A549 (cell line): ENCODE results near the gene TUBGCP2. TPM values are rescaled to one million over a fixed set of nuclear protein-coding genes. Genes with fewer than 3 reads are reported as not detected.

Source experiments
- ATAC-seq, 2 experiments: fragments of 200-7000 bp in 1 of 2; fragments of >200 bp in 1 of 2; cut with Nextera tagmentation in 1 of 2; cut with Tn5 transposase in 1 of 2; 3 replicates each; pipeline versions ENCODE4 v1.8.0 to v1.9.1; 2018 to 2020; ENCODE audit warnings: mild to moderate bottlenecking in 1 of 2, moderate library complexity in 1 of 2
- CTCF ChIA-PET: fragments of 300-600 bp; sonication (Branson Sonifier 250); formaldehyde crosslinking; extraction: SDS; loops from one replicate; lab custom pipeline; 2021; ENCODE audit warnings: antibody characterized with exemption, inconsistent platforms; lab: Yijun Ruan, JAX
- POLR2A ChIA-PET: fragments of 350-600 bp; formaldehyde crosslinking; extraction: SDS; loops from one replicate; lab custom pipeline; 2021; ENCODE audit warnings: antibody characterized with exemption, inconsistent platforms; lab: Yijun Ruan, JAX
- DNase-seq, 2 experiments: peaks; one replicate each; pipeline versions ENCODE4 v3.0.0 to v3.0.0-alpha.2; 2011 to 2016; ENCODE audit warnings: low read depth in 1 of 2, low spot score in 1 of 2
- FAIRE-seq: peaks from 2 replicates; lab custom pipeline; 2011; peaks lifted over from hg19 to GRCh38; lab: Jason Lieb, UNC
- H3K27ac ChIP-seq, 2 experiments: fragments of >200 bp; sonication (Bioruptor Twin); formaldehyde crosslinking; 3 replicates each; pipeline ENCODE4 v1.5.1; 2016 to 2017
- H3K4me1 ChIP-seq: fragments of >200 bp; sonication (Bioruptor Twin); formaldehyde crosslinking; 3 replicates; pipeline ENCODE4 v1.6.1; 2016
- H3K4me2 ChIP-seq: fragments of >200 bp; sonication (Bioruptor Twin); formaldehyde crosslinking; 3 replicates; pipeline ENCODE4 v1.6.1; 2016
- H3K4me3 ChIP-seq: fragments of >200 bp; sonication (Bioruptor Twin); formaldehyde crosslinking; 3 replicates; pipeline ENCODE4 v1.5.1; 2016
- H3K9me3 ChIP-seq: fragments of >200 bp; sonication (Bioruptor Twin); formaldehyde crosslinking; 3 replicates; pipeline ENCODE4 v1.6.1; 2016
- BHLHE40 ChIP-seq: IDR thresholded peaks from 2 replicates; pipeline ENCODE4 v1.6.1; 2012; ENCODE audit warnings: low read depth, low read length, inconsistent platforms
- CBX2 ChIP-seq: fragments of 200-600 bp; sonication (generic); IDR thresholded peaks from 2 replicates; pipeline ENCODE4 v1.6.1; 2016; ENCODE audit warnings: low read depth, mild to moderate bottlenecking, borderline replicate concordance
- CHD2 ChIP-seq: fragments of 150-350 bp; IDR thresholded peaks from 2 replicates; pipeline ENCODE4 v1.6.1; 2014; ENCODE audit warnings: low read length; ENCODE audit not compliant: partially characterized antibody
- EHF ChIP-seq: fragments of 250-450 bp; sonication (Bioruptor Pico); IDR thresholded peaks from 2 replicates; pipeline ENCODE4 v1.5.0; 2020; ENCODE audit warnings: mild to moderate bottlenecking
- HEYL ChIP-seq: fragments of 250-450 bp; sonication (Bioruptor Pico); IDR thresholded peaks from 2 replicates; pipeline ENCODE4 v1.8.0; 2021; ENCODE audit warnings: mild to moderate bottlenecking, moderate library complexity
- HMGXB4 ChIP-seq: fragments of 250-450 bp; sonication (Bioruptor Pico); IDR thresholded peaks from 2 replicates; pipeline ENCODE4 v1.5.0; 2021; ENCODE audit warnings: mild to moderate bottlenecking, moderate library complexity, borderline replicate concordance
- JUN ChIP-seq, 2 experiments: fragments of >200 bp; sonication (Bioruptor Twin); formaldehyde crosslinking; IDR thresholded peaks; 2 replicates in 1 of 2; 3 replicates in 1 of 2; pipeline ENCODE4 v1.6.1; 2016 to 2017
- NPAS2 ChIP-seq: fragments of 250-450 bp; sonication (Bioruptor Pico); IDR thresholded peaks from 2 replicates; pipeline ENCODE4 v1.8.0; 2022; ENCODE audit warnings: mild to moderate bottlenecking, moderate library complexity, borderline replicate concordance
- NR3C1 ChIP-seq: fragments of >200 bp; sonication (Bioruptor Twin); formaldehyde crosslinking; IDR thresholded peaks from 3 replicates; pipeline ENCODE4 v1.6.1; 2017
- PBX3 ChIP-seq: IDR thresholded peaks from 2 replicates; pipeline ENCODE4 v1.6.1; 2012
- PHF8 ChIP-seq: fragments of 200-600 bp; sonication (generic); IDR thresholded peaks from 2 replicates; pipeline ENCODE4 v1.6.1; 2016; ENCODE audit warnings: low read depth, mild to moderate bottlenecking, antibody characterized with exemption, moderate library complexity, borderline replicate concordance
- RARB ChIP-seq: fragments of 250-450 bp; sonication (Bioruptor Pico); IDR thresholded peaks from 2 replicates; pipeline ENCODE4 v1.8.0; 2021; ENCODE audit warnings: mild to moderate bottlenecking, moderate library complexity
- REST ChIP-seq: fragments of 200-600 bp; sonication (generic); IDR thresholded peaks from 2 replicates; pipeline ENCODE4 v1.6.1; 2016; ENCODE audit warnings: antibody characterized with exemption, mild to moderate bottlenecking, moderate library complexity
- RFX5 ChIP-seq: fragments of 450-650 bp; IDR thresholded peaks from 2 replicates; pipeline ENCODE4 v1.7.1; 2014; ENCODE audit warnings: antibody characterized with exemption, mild to moderate bottlenecking, moderate library complexity
- SREBF2 ChIP-seq: fragments of 450-650 bp; IDR thresholded peaks from 2 replicates; pipeline ENCODE4 v1.6.1; 2014; ENCODE audit warnings: mild to moderate bottlenecking, moderate library complexity
- USF2 ChIP-seq: fragments of 450-650 bp; IDR thresholded peaks from 2 replicates; pipeline ENCODE4 v1.6.1; 2014; ENCODE audit warnings: antibody characterized with exemption
- ZC3H11A ChIP-seq: fragments of 450-650 bp; IDR thresholded peaks from 2 replicates; pipeline ENCODE4 v1.6.1; 2014; ENCODE audit warnings: antibody characterized with exemption, mild to moderate bottlenecking
- ZSCAN20 ChIP-seq: fragments of 250-450 bp; sonication (Bioruptor Pico); IDR thresholded peaks from 2 replicates; pipeline ENCODE4 v1.8.0; 2022; ENCODE audit warnings: mild to moderate bottlenecking, moderate library complexity
- WGBS: methylation state at CpG from one replicate; pipeline ENCODE4 v1.1.6; 2017; ENCODE audit errors: missing lambda C conversion rate; 5-methylcytosine and 5-hydroxymethylcytosine counted together
- polyA plus RNA-seq, 4 experiments: library from polyadenylated mRNA; depleted of rRNA in 3 of 4; stranded (reverse); fragments of >200 nt; fragmentation: RNase III in 1 of 4; extraction: RNeasy Plus Mini Kit Qiagen cat#74134 plus additional on column Dnase treatment in 1 of 4; gene quantifications; 2 replicates in 3 of 4; 3 replicates in 1 of 4; pipeline ENCODE4 v1.2.3, GENCODE V29; 2011 to 2017

Gene TUBGCP2
- polyA plus RNA-seq, 2 of the 4 experiments (the other 2 are of a cell fraction), result 33.6 to 44.5 TPM

GRCh38 chr10:133242611-133243356 lies 65.9 kb downstream of the TUBGCP2 start:
- ChIA-PET POLR2A (no interaction called here), CTCF (interaction anchor here (2.0 kb wide), 1 partner anchor 15 kb away, joined by 13 read pairs; no protein-coding TSS in a partner anchor)
- WGBS, result 57% methylated on average over 26 of the region's 27 CpGs
- no peak for DNase-seq
- no peak for ATAC-seq
- H3K27ac ChIP-seq, result no peak overlapping the region
- no peaks in the 10 kb centered on the region for H3K9me3 ChIP-seq
- TF ChIP-seq BHLHE40 (peak; percentile 21), NPAS2 (peak; percentile 57), USF2 (peak; percentile 85), REST (no peak)
- no peak overlapping the region for H3K4me2 ChIP-seq
- no peak for FAIRE-seq
- H3K4me1 ChIP-seq, result peaks cover 8% of the 10 kb centered on the region
- no peak overlapping the region for H3K4me3 ChIP-seq

- DNase-seq, result no peak
- POLR2A ChIA-PET, result no interaction called here
- no peak for ATAC-seq
Observed at GRCh38 chr10:133241501-133242205, 67.0 kb downstream of the TUBGCP2 start.

GRCh38 chr10:133239990-133240389 lies 68.7 kb downstream of the TUBGCP2 start:
- Histone ChIP-seq H3K9me3 (no peaks in the 10 kb centered on the region), H3K4me2 (no peak overlapping the region), H3K4me1 (peaks cover 19% of the 10 kb centered on the region), H3K27ac (no peak overlapping the region), H3K4me3 (no peak overlapping the region)
- 69% methylated on average over 8 of the region's 15 CpGs for WGBS
- ChIA-PET POLR2A (no interaction called here), CTCF (interaction anchor here (1.6 kb wide), 1 partner anchor 18 kb away, joined by 6 read pairs; no protein-coding TSS in a partner anchor)
- DNase-seq (no peak), ATAC-seq (no peak), FAIRE-seq (no peak)
- TF ChIP-seq PHF8 (no peak), RFX5 (no peak), ZC3H11A (no peak), PBX3 (no peak), CHD2 (no peak), EHF (CRISPR knock-in tag) (no peak)

More at GRCh38 chr10:133241501-133242205, 67.0 kb downstream of the TUBGCP2 start:
- H3K4me3 ChIP-seq, result no peak overlapping the region
- H3K27ac ChIP-seq, result no peak overlapping the region
- CTCF ChIA-PET, result interaction anchor here (1.2 to 2.0 kb wide), 2 partner anchors 16 to 26 kb away, joined by 3 to 13 read pairs; no protein-coding TSS in a partner anchor
- H3K9me3 ChIP-seq, result no peaks in the 10 kb centered on the region
- FAIRE-seq, result no peak
- H3K4me2 ChIP-seq, result no peak overlapping the region
- TF ChIP-seq JUN (IDR thresholded peaks at IDR 0.05), result no peak
- no peak for TF ChIP-seq SREBF2
- TF ChIP-seq HEYL (CRISPR knock-in tag), result no peak
- no peak for TF ChIP-seq NR3C1
- TF ChIP-seq HMGXB4 (CRISPR knock-in tag), result no peak
- TF ChIP-seq ZSCAN20, result no peak
- no peak for TF ChIP-seq RARB (CRISPR knock-in tag)
- no peak for TF ChIP-seq BHLHE40
- TF ChIP-seq CBX2, result no peak
- TF ChIP-seq EHF (CRISPR knock-in tag), result no peak
- WGBS, result 66% methylated on average over 19 of the region's 25 CpGs
- H3K4me1 ChIP-seq, result peaks cover 20% of the 10 kb centered on the region
